Right ventricle myocardium inferior (tissue), 1 donor: Measurements from ENCODE around the gene INSIG2. TPM values are rescaled to one million over a fixed set of nuclear protein-coding genes. Genes with fewer than 3 reads are reported as not detected.

Source experiments
- ATAC-seq: fragments of 200-7000 bp; cut with Tn5 transposase; one replicate; pipeline ENCODE4 v1.9.1; 2020; ENCODE audit warnings: mild to moderate bottlenecking, moderate library complexity
- DNase-seq: peaks from one replicate; pipeline ENCODE4 v3.0.0; 2021; ENCODE audit errors: missing footprints
- intact Hi-C: fragments of 100-400 bp; cut with DNase I; formaldehyde crosslinking; loops from one replicate; pipeline ENCODE4 v1.11.0; 2022
- total RNA-seq: library from RNA; stranded (reverse); fragmentation: NEBNext Ultra II Directional; extraction: Animal tissue kit (Norgen Biotek cat#: 25700); gene quantifications from one replicate; pipeline ENCODE4 v1.2.1, GENCODE V29; 2021
- donor health status: DM: no; HTN: yes; CAD: no; lungs with severe emphysema.

Gene INSIG2
- total RNA-seq, 1 donor from 2014 or later, result 13.0 TPM

GRCh38 chr2:118056165-118056534, 32.1 kb upstream of the INSIG2 start:
- no peak for DNase-seq
- intact Hi-C loops, result no loop called here
- peak; percentile 83 for ATAC-seq

DNA sequence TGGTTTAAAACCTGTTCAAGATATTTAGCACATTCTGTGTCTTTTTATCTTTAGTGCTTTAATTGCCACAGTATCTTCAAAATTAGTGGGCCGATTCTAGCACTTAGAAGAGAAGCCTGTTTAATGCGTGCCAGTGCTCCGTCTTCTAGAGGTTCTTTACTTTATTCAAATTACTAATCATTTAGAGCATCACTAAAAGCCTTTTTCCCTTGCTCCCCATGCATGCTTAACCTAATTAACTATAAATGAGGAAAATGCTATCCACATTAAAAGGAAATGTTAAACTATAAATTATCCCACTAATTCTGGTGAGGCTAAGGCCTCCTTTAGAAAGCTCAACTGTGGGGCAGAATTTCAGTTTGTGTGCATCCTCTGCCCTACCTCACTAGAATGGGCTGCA, 31.5 kb upstream of the INSIG2 start:
- intact Hi-C loops, result no loop called here
- ATAC-seq, result no peak
- DNase-seq, result no peak

DNA sequence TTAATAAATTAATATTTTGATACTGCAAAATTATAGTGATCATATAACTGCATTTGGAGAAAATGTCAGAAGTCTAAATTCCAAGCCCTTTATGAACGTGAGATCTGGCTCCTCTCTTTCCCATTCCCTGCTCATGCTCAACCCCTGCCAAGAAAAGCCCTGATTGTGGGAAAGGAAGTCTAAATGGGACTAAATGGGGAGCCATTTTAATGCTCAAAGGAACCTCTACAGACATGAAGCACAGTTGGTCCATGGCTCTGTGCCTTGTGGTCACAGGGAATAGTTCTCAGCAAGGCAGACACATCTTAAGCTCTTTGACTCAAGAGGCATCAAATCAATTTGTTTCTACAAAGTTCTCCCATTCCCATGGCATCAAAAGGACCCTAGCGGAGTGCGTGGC, 29.3 kb upstream of the INSIG2 start:
- intact Hi-C loops, result no loop called here
- no peak for DNase-seq
- no peak for ATAC-seq

- no peak for ATAC-seq
- intact Hi-C loops, result no loop called here
- DNase-seq, result no peak
Observed at GRCh38 chr2:118059919-118060478, 28.3 kb upstream of the INSIG2 start.

DNA sequence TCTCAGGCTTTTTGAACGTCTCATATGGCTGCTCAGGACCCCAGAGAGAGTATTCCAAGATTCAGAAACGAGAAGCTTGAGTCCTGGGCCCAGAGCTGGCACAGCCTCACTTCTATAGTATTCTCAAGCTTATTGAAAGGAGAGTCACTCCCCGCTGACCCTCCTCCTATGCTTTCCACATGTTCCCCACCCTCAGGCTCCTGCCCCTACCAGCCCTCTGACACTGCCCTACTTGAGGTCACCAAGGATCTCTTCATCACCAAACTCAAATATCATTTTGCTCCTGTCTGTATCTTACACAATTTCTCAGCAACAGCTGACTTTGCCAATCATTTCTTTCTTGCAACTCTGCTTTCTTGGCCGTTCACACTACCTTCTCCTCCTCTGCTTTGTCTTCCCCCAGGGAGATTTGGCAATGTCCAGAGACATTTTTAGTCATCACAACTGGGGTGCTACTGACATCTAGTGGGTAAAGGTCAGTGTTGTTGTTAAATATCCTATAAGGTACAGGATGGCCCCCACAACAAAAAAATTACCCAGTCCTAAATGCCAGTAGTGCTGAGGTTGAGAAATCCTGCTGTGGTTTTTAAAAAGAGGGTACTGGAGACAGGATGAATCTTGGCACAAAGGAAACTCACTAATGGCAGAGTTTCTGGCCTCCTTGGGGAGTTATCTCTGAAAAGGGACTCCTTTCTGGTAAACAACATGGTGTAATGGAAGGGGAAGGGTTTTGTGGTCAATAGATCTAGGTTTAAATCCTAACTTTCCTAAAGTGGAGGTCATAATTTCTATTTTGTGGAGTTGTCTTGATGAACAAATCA, 26.9 kb upstream of the INSIG2 start:
- intact Hi-C loops, result no loop called here

GRCh38 chr2:118062048-118062447, 26.2 kb upstream of the INSIG2 start:
- ATAC-seq (no peak), DNase-seq (no peak)
- intact Hi-C loops, result no loop called here

More for the DNA sequence above, 26.9 kb upstream of the INSIG2 start:
- ATAC-seq, result peak; percentile 68
- no peak for DNase-seq

- DNase-seq (no peak), ATAC-seq (no peak)
- intact Hi-C loops, result no loop called here
Observed at GRCh38 chr2:118062669-118063068, 25.6 kb upstream of the INSIG2 start.

DNA sequence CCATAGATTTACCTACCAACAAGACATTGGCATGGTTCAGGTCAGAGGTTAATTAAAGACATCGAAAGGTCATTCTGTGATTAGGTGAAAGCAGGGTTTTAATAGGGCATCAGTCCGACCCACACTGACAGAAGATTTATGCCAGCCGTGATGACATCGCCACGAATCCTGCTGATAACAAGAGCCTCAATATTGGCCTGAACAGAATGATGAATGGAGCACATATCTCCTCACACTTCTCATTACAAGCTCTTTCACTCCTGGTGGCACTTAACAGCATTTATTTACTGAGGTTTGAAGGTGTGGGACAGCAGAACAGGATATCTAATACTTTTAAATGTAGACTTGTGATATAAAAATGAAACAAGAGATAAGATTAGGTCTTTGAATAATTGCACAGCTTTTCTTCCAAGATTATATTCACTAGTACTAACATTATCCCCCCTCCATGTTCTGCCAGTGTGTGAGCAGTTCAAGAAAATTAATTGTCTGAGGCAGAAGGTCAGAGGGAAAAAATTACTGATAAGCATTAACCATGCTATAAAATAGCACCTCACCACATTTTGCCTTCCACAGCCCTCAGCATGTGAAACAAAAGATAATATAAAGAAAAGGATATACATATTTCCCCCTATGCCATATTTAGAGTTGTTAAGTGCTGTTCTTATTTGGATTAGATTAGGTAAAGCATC, 23.1 kb upstream of the INSIG2 start:
- DNase-seq (no peak), ATAC-seq (no peak)
- intact Hi-C loops, result no loop called here

- DNase-seq, result no peak
- intact Hi-C loops, result no loop called here
Observed at GRCh38 chr2:118065921-118066511, 22.3 kb upstream of the INSIG2 start.

GRCh38 chr2:118077636-118078247, 10.5 kb upstream of the INSIG2 start:
- intact Hi-C loops, result no loop called here
- ATAC-seq (no peak), DNase-seq (no peak)

More at GRCh38 chr2:118065921-118066511, 22.3 kb upstream of the INSIG2 start:
- no peak for ATAC-seq

GRCh38 chr2:118078734-118079133, 9.5 kb upstream of the INSIG2 start:
- DNase-seq, result no peak
- intact Hi-C loops, result no loop called here
- no peak for ATAC-seq

- DNase-seq (no peak), ATAC-seq (no peak)
- intact Hi-C loops, result no loop called here
Observed at GRCh38 chr2:118084491-118085089, 3.7 kb upstream of the INSIG2 start.

- ATAC-seq (no peak), DNase-seq (no peak)
- intact Hi-C loops, result no loop called here
Observed at GRCh38 chr2:118085173-118086023, 2.9 kb upstream of the INSIG2 start.

DNA sequence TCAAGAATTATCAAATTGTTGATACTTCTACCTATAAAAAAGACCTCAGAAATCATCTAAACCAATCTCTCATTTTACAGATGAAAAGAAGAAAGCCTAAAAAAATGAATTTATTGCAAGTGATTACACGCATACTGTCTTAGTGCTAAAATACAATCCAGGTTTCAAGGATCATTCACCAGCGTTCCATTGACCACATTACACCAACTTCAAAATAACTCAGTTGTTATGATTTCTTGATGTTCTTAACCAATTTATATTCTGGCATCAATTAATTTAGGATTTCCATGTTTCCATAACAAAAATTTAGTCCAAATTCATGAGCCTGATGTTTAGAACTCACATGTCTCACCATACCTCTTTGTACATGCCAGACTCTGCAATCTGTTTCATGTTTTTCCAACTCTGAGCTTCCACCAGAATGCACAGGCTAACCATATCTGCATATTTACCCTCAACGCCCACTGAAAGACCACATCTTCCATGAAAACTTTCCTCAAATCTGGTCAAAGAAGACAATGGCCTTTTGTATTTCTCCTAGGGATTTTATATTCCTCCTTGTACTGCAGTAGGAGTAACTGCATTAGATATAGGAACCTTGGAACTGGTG, 2.1 kb upstream of the INSIG2 start:
- ATAC-seq, result no peak
- DNase-seq, result no peak
- intact Hi-C loops, result no loop called here

DNA sequence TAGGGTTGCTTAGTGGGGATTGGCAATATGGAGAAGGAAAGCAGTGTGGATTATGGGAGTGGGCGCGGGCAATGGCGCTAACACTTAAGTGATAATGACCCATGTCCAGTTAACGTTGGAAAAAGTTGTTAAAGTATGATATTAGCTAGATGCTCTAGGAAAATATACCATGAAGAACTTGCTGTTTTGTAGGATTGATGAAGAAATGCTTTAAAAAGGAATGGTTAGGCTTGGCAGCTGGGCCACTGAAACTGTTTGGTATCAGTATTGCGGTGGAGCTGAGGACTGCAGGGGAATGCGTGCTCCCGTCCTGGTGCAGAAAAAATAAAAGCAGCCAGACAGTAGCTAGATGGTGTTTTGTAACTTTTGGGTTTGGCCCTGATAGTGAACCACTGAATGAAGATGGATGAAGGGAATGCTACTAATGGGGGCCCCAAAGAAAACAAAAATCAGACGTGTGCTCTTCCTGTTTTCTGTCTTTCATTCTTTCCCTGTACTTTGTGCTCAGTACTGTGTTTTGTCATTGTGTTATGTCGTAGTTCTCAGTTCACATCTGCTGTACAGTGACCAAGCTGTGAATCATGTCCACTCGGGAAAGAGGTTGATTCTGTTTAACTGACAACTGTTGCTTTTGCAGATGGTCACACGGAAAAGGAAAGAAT, 999 bp downstream of the INSIG2 start:
- intact Hi-C loops, result no loop called here
- ATAC-seq (peak; percentile 43), DNase-seq (no peak)

GRCh38 chr2:118090387-118091139, 2.3 kb downstream of the INSIG2 start:
- DNase-seq (no peak), ATAC-seq (no peak)
- intact Hi-C loops, result no loop called here

- DNase-seq, result no peak
- no peak for ATAC-seq
- intact Hi-C loops, result no loop called here
Observed at GRCh38 chr2:118091140-118091478, 2.8 kb downstream of the INSIG2 start.
